ENCODE data around the gene DCANP1.

- TF ChIP-seq POLR2A (IDR thresholded peaks at IDR 0.05; ENCODE audit: extremely low read depth, insufficient read length) (no peak), CTCF (IDR thresholded peaks at IDR 0.05; ENCODE audit: low read depth, low read length) (no peak), MAX (IDR thresholded peaks at IDR 0.05; ENCODE audit: low read depth, low read length) (no peak), MYC (IDR thresholded peaks at IDR 0.05; ENCODE audit: low read depth, low read length) (no peak)
Observed at GRCh38 chr5:135438636-135439221, 8.4 kb downstream of the DCANP1 start.

Data from NB4 (cell line).